ENCODE data around the gene CALML6.

Gene CALML6

GRCh38 chr1:1946540-1946939 lies 31.5 kb downstream of the CALML6 start:
- DNase-seq: no peak

GRCh38 chr1:1947493-1947892 lies 32.4 kb downstream of the CALML6 start:
- no peak for DNase-seq

- no peak for DNase-seq
Observed at GRCh38 chr1:1948783-1949182, 33.7 kb downstream of the CALML6 start.

- no peak for DNase-seq
Observed at GRCh38 chr1:1950940-1951339, 35.9 kb downstream of the CALML6 start.

GRCh38 chr1:1954015-1954414 lies 39.0 kb downstream of the CALML6 start:
- DNase-seq: no peak

GRCh38 chr1:1954831-1955441 lies 39.9 kb downstream of the CALML6 start:
- no peak for DNase-seq

- DNase-seq: no peak
Observed at GRCh38 chr1:1955621-1956094, 40.6 kb downstream of the CALML6 start.

GRCh38 chr1:1956101-1956500 lies 41.0 kb downstream of the CALML6 start:
- DNase-seq: no peak

- no peak for DNase-seq
Observed at GRCh38 chr1:1956586-1957532, 41.8 kb downstream of the CALML6 start.

GRCh38 chr1:1957533-1957961 lies 42.5 kb downstream of the CALML6 start:
- no peak for DNase-seq

GRCh38 chr1:1958071-1958541 lies 43.0 kb downstream of the CALML6 start:
- DNase-seq: no peak

GRCh38 chr1:1959459-1959839 lies 44.4 kb downstream of the CALML6 start:
- DNase-seq: no peak

GRCh38 chr1:1959840-1960479 lies 44.9 kb downstream of the CALML6 start:
- peak; percentile 55 to 68 for DNase-seq

- DNase-seq: no peak
Observed at GRCh38 chr1:1960480-1961196, 45.6 kb downstream of the CALML6 start.

- DNase-seq: no peak
Observed at GRCh38 chr1:1962752-1963151, 47.7 kb downstream of the CALML6 start.

GRCh38 chr1:1963570-1963969 lies 48.5 kb downstream of the CALML6 start:
- DNase-seq: no peak

- no peak for DNase-seq
Observed at GRCh38 chr1:1964811-1965210, 49.8 kb downstream of the CALML6 start.

- no peak for DNase-seq
Observed at GRCh38 chr1:1965546-1965945, 50.5 kb downstream of the CALML6 start.

- no peak for DNase-seq
Observed at GRCh38 chr1:1966071-1966740, 51.1 kb downstream of the CALML6 start.
